Measurements from ENCODE around the gene HSD17B2.

The HSD17B2 gene

DNA sequence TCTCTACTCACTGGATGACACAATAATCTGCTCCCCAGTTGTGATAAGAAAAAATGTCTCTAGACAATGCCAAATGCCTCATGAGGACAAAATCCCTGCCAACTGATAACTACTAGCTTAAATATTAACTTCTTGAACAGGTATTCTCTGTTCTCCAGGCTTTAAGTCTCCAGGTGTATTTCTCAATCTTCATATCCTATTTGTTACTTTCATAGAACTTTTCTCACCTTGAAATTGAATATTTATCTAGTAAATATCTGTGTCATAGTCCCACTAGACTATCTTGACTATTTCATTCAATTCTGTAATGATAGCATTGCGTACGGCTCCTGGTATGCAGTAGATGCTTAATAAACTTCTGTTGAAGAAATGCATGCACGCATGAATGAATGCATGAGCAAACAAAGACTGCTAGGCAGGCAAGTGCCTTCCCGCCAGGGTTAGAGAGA lies 15.9 kb downstream of the HSD17B2 start:
- Mint-ChIP-seq H3K27me3 (peaks cover 6% of the 10 kb centered on the region), H3K4me3 (no peak overlapping the region), H3K27ac (no peak overlapping the region), H3K4me1 (ENCODE audit: low read depth) (no peaks in the 10 kb centered on the region), H3K36me3 (no peaks in the 10 kb centered on the region), H3K9me3 (ENCODE audit: low read depth) (no peaks in the 10 kb centered on the region)

DNA sequence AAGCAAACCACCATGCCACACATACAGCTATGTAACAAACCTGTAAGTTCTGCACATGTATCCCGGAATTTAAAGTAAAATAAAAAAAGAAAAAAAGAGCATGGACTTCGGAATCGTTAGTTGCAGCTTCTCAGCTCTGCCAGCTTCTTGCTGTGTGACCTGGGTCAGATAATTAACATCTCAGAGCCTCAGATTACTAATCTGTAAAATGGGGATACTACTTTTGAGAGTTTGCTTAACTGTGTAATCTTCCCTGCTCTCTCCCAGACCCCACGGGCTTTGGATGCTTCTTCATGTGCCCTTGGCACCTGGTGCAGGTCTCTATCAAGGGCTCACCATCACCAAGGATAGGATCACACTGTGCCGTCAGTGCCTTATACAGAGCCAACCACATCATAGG lies 16.6 kb downstream of the HSD17B2 start:
- no peaks in the 10 kb centered on the region for H3K9me3 Mint-ChIP-seq (ENCODE audit: low read depth)
- peaks cover 6% of the 10 kb centered on the region for H3K27me3 Mint-ChIP-seq
- H3K4me1 Mint-ChIP-seq (ENCODE audit: low read depth) = no peaks in the 10 kb centered on the region
- H3K27ac Mint-ChIP-seq = no peak overlapping the region
- no peaks in the 10 kb centered on the region for H3K36me3 Mint-ChIP-seq
- no peak overlapping the region for H3K4me3 Mint-ChIP-seq

GRCh38 chr16:82055117-82055516 lies 20.1 kb downstream of the HSD17B2 start:
- H3K36me3 Mint-ChIP-seq = no peaks in the 10 kb centered on the region
- H3K4me3 Mint-ChIP-seq = no peak overlapping the region
- H3K9me3 Mint-ChIP-seq (ENCODE audit: low read depth) = no peaks in the 10 kb centered on the region
- peaks cover 8% of the 10 kb centered on the region for H3K27me3 Mint-ChIP-seq
- no peaks in the 10 kb centered on the region for H3K4me1 Mint-ChIP-seq (ENCODE audit: low read depth)
- no peak overlapping the region for H3K27ac Mint-ChIP-seq

GRCh38 chr16:82055728-82056549 lies 20.9 kb downstream of the HSD17B2 start:
- Mint-ChIP-seq H3K27me3 (peaks cover 10% of the 10 kb centered on the region), H3K4me3 (no peak overlapping the region), H3K36me3 (no peaks in the 10 kb centered on the region), H3K27ac (no peak overlapping the region), H3K4me1 (ENCODE audit: low read depth) (no peaks in the 10 kb centered on the region), H3K9me3 (ENCODE audit: low read depth) (no peaks in the 10 kb centered on the region)

- H3K27me3 Mint-ChIP-seq = peaks cover 9% of the 10 kb centered on the region
These were observed 21.5 kb downstream of the HSD17B2 start for GRCh38 chr16:82056550-82056896.

GRCh38 chr16:82059161-82059982 lies 24.3 kb downstream of the HSD17B2 start:
- H3K27me3 Mint-ChIP-seq = peaks cover 12% of the 10 kb centered on the region

More at GRCh38 chr16:82056550-82056896, 21.5 kb downstream of the HSD17B2 start:
- Mint-ChIP-seq H3K27ac (no peak overlapping the region), H3K4me1 (ENCODE audit: low read depth) (no peaks in the 10 kb centered on the region), H3K36me3 (no peaks in the 10 kb centered on the region), H3K4me3 (no peak overlapping the region), H3K9me3 (ENCODE audit: low read depth) (no peaks in the 10 kb centered on the region)

GRCh38 chr16:82059983-82060421 lies 24.9 kb downstream of the HSD17B2 start:
- H3K4me1 Mint-ChIP-seq (ENCODE audit: low read depth) = no peaks in the 10 kb centered on the region
- H3K4me3 Mint-ChIP-seq = no peak overlapping the region
- H3K27me3 Mint-ChIP-seq = peaks cover 12% of the 10 kb centered on the region
- no peaks in the 10 kb centered on the region for H3K36me3 Mint-ChIP-seq
- H3K9me3 Mint-ChIP-seq (ENCODE audit: low read depth) = no peaks in the 10 kb centered on the region
- H3K27ac Mint-ChIP-seq = no peak overlapping the region

More at GRCh38 chr16:82059161-82059982, 24.3 kb downstream of the HSD17B2 start:
- Mint-ChIP-seq H3K36me3 (no peaks in the 10 kb centered on the region), H3K9me3 (ENCODE audit: low read depth) (no peaks in the 10 kb centered on the region), H3K4me1 (ENCODE audit: low read depth) (no peaks in the 10 kb centered on the region), H3K4me3 (no peak overlapping the region), H3K27ac (no peak overlapping the region)

GRCh38 chr16:82061861-82062525 lies 26.9 kb downstream of the HSD17B2 start:
- Mint-ChIP-seq H3K4me3 (no peak overlapping the region), H3K27me3 (peaks cover 15% of the 10 kb centered on the region), H3K4me1 (ENCODE audit: low read depth) (no peaks in the 10 kb centered on the region), H3K9me3 (ENCODE audit: low read depth) (no peaks in the 10 kb centered on the region), H3K36me3 (no peaks in the 10 kb centered on the region), H3K27ac (no peak overlapping the region)

DNA sequence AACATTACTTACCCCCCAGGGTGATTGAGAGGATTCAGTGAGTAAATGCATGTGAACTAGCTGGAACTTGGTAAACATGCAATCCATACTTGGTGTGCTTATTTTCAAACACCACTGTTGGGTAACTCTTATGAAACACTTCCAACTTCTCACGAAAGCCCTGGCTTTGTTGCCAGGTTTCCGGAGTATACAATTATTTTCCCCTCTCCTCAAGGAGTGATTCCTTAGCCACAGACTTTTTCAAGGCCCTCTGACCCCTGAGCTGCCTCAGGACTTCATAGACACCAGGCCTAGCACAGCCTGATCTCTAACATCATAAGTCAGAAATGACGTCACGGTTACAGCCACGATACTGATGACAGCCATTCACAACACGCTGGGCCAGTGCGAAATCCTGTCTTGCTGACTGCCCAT lies 27.6 kb downstream of the HSD17B2 start:
- Mint-ChIP-seq H3K4me3 (no peak overlapping the region), H3K27me3 (peaks cover 14% of the 10 kb centered on the region), H3K4me1 (ENCODE audit: low read depth) (no peaks in the 10 kb centered on the region), H3K36me3 (no peaks in the 10 kb centered on the region), H3K9me3 (ENCODE audit: low read depth) (no peaks in the 10 kb centered on the region), H3K27ac (no peak overlapping the region)

DNA sequence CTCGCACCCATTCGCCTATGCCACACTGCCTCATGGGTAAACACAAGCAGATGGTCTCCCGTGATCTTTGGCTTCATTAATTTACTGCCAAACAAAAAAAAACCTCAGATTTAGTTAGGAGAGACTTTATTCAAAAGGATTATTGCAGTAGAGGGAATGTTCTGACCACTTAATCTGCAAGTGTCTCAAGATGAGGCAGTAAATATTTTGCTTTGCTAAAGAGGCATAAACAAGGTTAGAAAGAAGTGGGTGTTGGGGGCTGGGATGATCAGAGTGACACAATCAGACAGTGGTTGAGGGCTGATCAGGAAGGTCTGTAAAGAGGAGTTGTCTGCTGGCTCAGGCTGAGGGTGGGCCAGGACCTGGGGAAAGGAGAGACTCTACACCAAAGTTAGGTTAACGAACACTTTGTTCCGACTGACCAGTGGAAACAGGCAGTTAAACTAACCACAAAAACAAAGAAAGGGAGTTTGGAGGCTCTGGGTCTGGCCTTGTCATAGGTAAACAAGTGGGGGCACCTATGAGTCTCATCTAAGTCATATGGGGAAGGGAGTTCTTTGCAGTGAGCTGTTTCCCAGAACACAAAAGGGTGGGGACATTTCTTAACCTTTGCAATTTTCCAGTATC lies 28.5 kb downstream of the HSD17B2 start:
- Mint-ChIP-seq H3K4me1 (ENCODE audit: low read depth) (no peaks in the 10 kb centered on the region), H3K27ac (no peak overlapping the region), H3K36me3 (no peaks in the 10 kb centered on the region), H3K4me3 (no peak overlapping the region), H3K9me3 (ENCODE audit: low read depth) (no peaks in the 10 kb centered on the region), H3K27me3 (peaks cover 15% of the 10 kb centered on the region)

- Mint-ChIP-seq H3K27ac (no peak overlapping the region), H3K27me3 (peaks cover 16% of the 10 kb centered on the region), H3K4me1 (ENCODE audit: low read depth) (no peaks in the 10 kb centered on the region), H3K4me3 (no peak overlapping the region), H3K36me3 (no peaks in the 10 kb centered on the region), H3K9me3 (ENCODE audit: low read depth) (no peaks in the 10 kb centered on the region)
These were observed 32.2 kb downstream of the HSD17B2 start for GRCh38 chr16:82067042-82067803.

DNA sequence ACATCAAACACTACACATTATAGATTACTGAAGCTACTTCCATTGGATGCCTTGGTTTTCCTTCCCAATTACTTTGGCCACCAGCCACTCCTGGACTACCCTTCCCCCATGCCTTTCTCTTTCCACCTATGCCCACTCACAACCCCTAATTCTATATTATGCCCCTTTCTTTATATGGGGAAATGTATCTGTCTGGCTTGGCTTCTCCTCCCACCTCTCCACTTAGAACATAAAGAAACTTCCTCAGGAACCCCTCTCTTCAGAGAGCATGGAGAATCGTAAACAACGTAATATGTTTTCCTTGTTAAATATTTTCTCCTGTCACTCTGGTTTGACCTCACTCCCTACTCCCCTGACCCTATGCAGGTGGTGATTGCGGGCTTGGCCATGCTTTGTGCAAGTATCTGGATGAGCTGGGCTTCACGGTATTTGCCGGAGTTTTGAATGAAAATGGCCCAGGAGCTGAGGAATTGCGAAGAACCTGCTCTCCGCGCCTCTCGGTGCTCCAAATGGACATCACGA lies 32.8 kb downstream of the HSD17B2 start:
- no peaks in the 10 kb centered on the region for H3K36me3 Mint-ChIP-seq
- H3K4me1 Mint-ChIP-seq (ENCODE audit: low read depth) = no peaks in the 10 kb centered on the region
- H3K27me3 Mint-ChIP-seq = peaks cover 18% of the 10 kb centered on the region
- H3K27ac Mint-ChIP-seq = no peak overlapping the region
- H3K4me3 Mint-ChIP-seq = no peak overlapping the region
- H3K9me3 Mint-ChIP-seq (ENCODE audit: low read depth) = no peaks in the 10 kb centered on the region

DNA sequence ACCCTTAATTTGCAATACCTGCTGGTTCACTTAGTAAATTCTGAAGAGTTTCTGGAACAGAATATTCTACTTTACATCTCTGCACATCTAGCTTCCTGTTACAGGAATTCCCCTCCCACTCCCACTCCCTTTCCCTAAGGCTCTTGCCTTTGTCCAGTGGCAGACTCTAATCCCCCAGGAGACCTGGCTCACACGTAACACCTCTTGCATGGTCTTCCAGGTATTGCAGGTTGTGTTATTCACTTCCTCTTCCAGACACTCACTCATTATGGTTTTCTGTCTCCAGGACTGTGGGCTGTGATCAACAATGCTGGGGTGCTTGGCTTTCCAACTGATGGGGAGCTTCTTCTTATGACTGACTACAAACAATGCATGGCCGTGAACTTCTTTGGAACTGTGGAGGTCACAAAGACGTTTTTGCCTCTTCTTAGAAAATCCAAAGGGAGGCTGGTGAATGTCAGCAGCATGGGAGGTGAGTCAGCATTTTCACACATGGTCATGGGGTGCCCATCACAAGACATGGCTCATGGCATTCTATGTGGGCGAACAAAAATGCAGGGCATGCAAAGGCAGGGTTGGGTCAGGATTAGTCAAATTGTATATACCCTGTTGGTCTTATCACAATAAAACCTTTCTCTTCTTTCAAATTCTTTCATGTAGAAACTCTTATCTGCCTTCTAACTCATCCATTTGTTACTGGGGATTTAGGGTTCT lies 35.8 kb downstream of the HSD17B2 start:
- Mint-ChIP-seq H3K9me3 (ENCODE audit: low read depth) (no peaks in the 10 kb centered on the region), H3K27me3 (peaks cover 24% of the 10 kb centered on the region), H3K27ac (no peak overlapping the region), H3K4me3 (no peak overlapping the region), H3K36me3 (no peaks in the 10 kb centered on the region), H3K4me1 (ENCODE audit: low read depth) (no peaks in the 10 kb centered on the region)

Data from activated naive CD8-positive, alpha-beta T cell (primary cell).